Stomach smooth muscle (tissue), 2 donors: Measurements from ENCODE around the gene RNF38.
"Not testable (repeated sequence)": the region's sequence is repeated elsewhere in the genome, so short reads cannot be mapped to it uniquely, and the experiment has no call there.

Source experiments
- H3K27ac ChIP-seq: one replicate; pipeline ENCODE4 v1.7.0; 2013; ENCODE audit warnings: mild to moderate bottlenecking, low read length, inconsistent platforms
- H3K27me3 ChIP-seq, 2 donors: one replicate each; pipeline ENCODE4 v1.7.0; 2013; ENCODE audit warnings: low read length in 2 of 2; ENCODE audit not compliant: insufficient read depth in 2 of 2, control insufficient read depth in 1 of 2
- H3K36me3 ChIP-seq, 2 donors: one replicate each; pipeline ENCODE4 v1.7.0; 2013; ENCODE audit warnings: low read length in 2 of 2; ENCODE audit not compliant: control insufficient read depth in 2 of 2, insufficient read depth in 2 of 2
- H3K4me1 ChIP-seq: one replicate; pipeline ENCODE4 v1.7.0; 2013; ENCODE audit warnings: low read length; ENCODE audit not compliant: control insufficient read depth, insufficient read depth
- H3K4me3 ChIP-seq, 2 donors: one replicate each; pipeline ENCODE4 v1.7.0; 2013; ENCODE audit warnings: low read length in 2 of 2
- H3K9ac ChIP-seq, 2 donors: one replicate each; pipeline ENCODE4 v1.7.0; 2013; ENCODE audit warnings: low read length in 2 of 2, mild to moderate bottlenecking in 1 of 2
- H3K9me3 ChIP-seq, 2 donors: one replicate each; pipeline ENCODE4 v1.7.0; 2013; ENCODE audit warnings: low read length in 2 of 2; ENCODE audit not compliant: control insufficient read depth in 2 of 2
- donor health status: healthy.
- donor health status: Pancreatic carcinoma.

The RNF38 gene

DNA sequence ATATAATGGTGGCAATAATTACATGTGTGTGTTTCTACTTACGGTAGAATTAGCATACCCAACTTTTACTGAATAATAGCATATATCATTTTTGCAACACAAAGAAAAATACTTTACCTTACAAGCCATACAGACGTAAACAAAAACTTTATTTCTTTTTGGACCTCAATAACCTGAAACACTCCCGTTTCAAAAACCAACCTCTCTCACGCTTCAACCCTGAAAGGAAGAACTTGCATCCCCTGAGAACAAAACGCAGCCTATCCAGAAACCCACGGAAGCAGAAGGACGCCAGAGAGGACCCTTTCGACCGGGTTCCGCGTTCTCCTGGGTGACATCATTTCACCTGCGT, at the start of gene RNF38:
TSS of gene RNF38 (minus strand) at position 290 of the 352 bp plus-strand sequence. CDS start at position 129, 161 bp downstream.
- H3K9ac ChIP-seq: peak within 1 kb of the TSS; percentile 84 to 85
- peaks cover 11% of the 10 kb centered on the region for H3K4me1 ChIP-seq
- H3K27ac ChIP-seq: peak within 1 kb of the TSS; percentile 61
- H3K36me3 ChIP-seq: no peaks in the 10 kb centered on the region
- H3K9me3 ChIP-seq: no peaks in the 10 kb centered on the region
- peak within 1 kb of the TSS; percentile 83 to 85 for H3K4me3 ChIP-seq
- H3K27me3 ChIP-seq: no peaks in the 10 kb centered on the region

GRCh38 chr9:36448555-36448954, 48.5 kb upstream of the RNF38 start:
- not testable (repeated sequence) for H3K27ac ChIP-seq, H3K9me3 ChIP-seq, H3K4me3 ChIP-seq, H3K9ac ChIP-seq, H3K4me1 ChIP-seq, H3K36me3 ChIP-seq, H3K27me3 ChIP-seq

DNA sequence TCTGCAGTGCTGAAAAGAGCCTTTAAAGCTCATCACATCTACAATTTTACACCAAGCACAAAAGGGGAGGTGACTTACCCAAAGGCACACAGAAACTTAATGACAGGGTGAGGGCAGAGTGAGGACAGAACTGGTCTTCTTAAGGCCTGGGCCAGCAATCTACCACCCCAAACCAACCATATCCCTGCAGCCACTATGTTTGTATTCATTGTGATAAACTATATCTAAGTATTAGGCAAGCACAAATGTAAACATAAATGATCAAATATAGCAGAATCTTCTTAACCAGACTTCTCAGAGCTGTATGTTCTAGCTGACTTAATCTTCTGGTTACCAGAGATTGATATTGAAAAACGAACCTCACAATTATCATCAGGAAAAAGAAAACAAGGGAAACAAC, 47.9 kb upstream of the RNF38 start:
- H3K9ac ChIP-seq: no peak overlapping the region
- H3K36me3 ChIP-seq: no peaks in the 10 kb centered on the region
- no peak overlapping the region for H3K4me3 ChIP-seq
- H3K27me3 ChIP-seq: no peaks in the 10 kb centered on the region
- no peaks in the 10 kb centered on the region for H3K4me1 ChIP-seq
- H3K27ac ChIP-seq: no peak overlapping the region
- no peaks in the 10 kb centered on the region for H3K9me3 ChIP-seq

DNA sequence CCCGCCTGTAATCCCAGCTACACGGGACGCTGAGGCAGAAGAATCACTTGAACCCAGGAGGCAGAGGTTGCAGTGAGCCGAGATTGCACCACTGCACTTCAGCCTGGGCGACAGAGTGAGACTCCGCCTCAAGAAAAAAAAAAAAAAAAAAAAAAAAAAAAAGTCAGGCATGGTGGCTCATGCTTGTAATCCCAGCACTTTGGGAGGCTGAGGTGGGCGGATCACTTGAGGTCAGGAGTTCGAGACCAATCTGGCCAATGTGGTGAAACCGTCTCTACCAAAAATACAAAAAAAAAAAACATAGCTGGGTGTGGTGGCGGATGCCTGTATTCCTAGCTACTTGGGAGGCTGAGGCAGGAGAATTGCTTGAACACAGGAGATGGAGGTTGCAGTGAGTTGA, 46.6 kb upstream of the RNF38 start:
- H3K4me3 ChIP-seq, H3K9me3 ChIP-seq, H3K36me3 ChIP-seq, H3K4me1 ChIP-seq, H3K9ac ChIP-seq, H3K27me3 ChIP-seq, H3K27ac ChIP-seq: not testable (repeated sequence)

- Histone ChIP-seq H3K27ac (no peak overlapping the region), H3K9me3 (no peaks in the 10 kb centered on the region), H3K9ac (no peak overlapping the region), H3K4me1 (no peaks in the 10 kb centered on the region), H3K27me3 (no peaks in the 10 kb centered on the region), H3K36me3 (no peaks in the 10 kb centered on the region), H3K4me3 (no peak overlapping the region)
Observed at GRCh38 chr9:36445800-36446361, 45.8 kb upstream of the RNF38 start.

DNA sequence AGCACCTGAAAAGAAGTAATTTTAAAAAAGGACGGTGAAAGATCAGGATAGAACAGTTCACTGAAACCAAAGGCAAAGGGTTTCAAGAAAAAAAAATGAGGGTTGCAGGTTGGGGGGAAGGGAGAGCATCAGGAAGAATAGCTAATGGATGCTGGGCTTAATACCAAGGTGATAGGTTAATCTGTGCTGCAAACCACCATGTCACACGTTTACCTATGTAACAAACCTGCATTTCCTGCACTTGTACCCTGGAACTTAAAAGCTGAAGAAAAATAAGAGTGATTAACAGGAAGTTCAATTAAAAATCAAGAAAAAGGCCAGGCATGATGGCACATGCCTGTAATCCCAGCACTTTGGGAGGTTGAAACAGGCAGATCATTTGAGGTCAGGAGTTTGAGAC, 44.1 kb upstream of the RNF38 start:
- Histone ChIP-seq H3K4me3 (no peak overlapping the region), H3K4me1 (no peaks in the 10 kb centered on the region), H3K36me3 (no peaks in the 10 kb centered on the region), H3K27ac (no peak overlapping the region), H3K27me3 (no peaks in the 10 kb centered on the region), H3K9me3 (no peaks in the 10 kb centered on the region), H3K9ac (no peak overlapping the region)

DNA sequence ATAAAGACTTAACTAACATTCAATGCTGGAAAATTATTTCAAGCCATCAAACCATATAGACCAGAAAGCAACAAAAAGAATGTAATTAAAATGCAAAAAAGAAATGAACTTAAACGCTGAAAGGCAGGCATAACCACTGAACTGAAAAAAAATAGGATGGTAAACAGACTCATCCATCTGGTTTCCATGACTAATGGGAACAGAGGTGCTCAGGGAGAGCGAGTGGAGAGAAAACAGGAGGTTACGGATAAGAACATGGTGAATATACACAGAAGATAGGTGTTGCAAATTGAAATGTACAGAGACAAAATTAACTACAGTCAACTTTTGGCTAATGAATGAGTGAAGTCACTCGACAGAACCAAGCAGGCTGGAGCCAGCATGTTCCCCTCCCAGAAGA, 43.5 kb upstream of the RNF38 start:
- H3K9me3 ChIP-seq: no peaks in the 10 kb centered on the region
- H3K4me1 ChIP-seq: no peaks in the 10 kb centered on the region

DNA sequence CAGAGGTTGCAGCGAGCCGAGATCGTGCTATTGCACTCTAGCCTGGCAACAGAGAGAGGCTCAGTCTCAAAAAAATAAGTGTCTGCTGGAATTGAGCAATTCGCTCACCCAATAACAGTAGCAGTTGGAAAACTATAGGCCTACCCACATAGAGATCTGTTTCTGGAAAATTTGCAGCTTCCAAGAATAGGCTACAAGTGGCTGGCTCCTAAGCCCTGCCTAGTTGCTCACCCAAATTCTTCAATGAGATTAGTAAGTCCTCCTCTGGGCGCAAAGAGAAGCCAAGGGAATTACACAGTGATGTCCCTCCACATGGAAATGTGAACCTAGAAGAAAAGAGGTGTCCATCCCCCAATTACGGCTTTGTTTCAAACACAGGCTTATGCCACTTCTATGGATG, 42.6 kb upstream of the RNF38 start:
- H3K36me3 ChIP-seq: no peaks in the 10 kb centered on the region
- H3K9me3 ChIP-seq: no peaks in the 10 kb centered on the region
- H3K9ac ChIP-seq: no peak overlapping the region
- H3K27ac ChIP-seq: no peak overlapping the region
- H3K27me3 ChIP-seq: no peaks in the 10 kb centered on the region
- H3K4me3 ChIP-seq: no peak overlapping the region
- no peaks in the 10 kb centered on the region for H3K4me1 ChIP-seq

More for the DNA sequence above, 43.5 kb upstream of the RNF38 start:
- Histone ChIP-seq H3K4me3 (no peak overlapping the region), H3K36me3 (no peaks in the 10 kb centered on the region), H3K27me3 (no peaks in the 10 kb centered on the region), H3K9ac (no peak overlapping the region), H3K27ac (no peak overlapping the region)

GRCh38 chr9:36441966-36442365, 41.9 kb upstream of the RNF38 start:
- Histone ChIP-seq H3K27me3 (no peaks in the 10 kb centered on the region), H3K9ac (no peak overlapping the region), H3K36me3 (no peaks in the 10 kb centered on the region), H3K9me3 (no peaks in the 10 kb centered on the region), H3K4me3 (no peak overlapping the region), H3K27ac (no peak overlapping the region), H3K4me1 (no peaks in the 10 kb centered on the region)

DNA sequence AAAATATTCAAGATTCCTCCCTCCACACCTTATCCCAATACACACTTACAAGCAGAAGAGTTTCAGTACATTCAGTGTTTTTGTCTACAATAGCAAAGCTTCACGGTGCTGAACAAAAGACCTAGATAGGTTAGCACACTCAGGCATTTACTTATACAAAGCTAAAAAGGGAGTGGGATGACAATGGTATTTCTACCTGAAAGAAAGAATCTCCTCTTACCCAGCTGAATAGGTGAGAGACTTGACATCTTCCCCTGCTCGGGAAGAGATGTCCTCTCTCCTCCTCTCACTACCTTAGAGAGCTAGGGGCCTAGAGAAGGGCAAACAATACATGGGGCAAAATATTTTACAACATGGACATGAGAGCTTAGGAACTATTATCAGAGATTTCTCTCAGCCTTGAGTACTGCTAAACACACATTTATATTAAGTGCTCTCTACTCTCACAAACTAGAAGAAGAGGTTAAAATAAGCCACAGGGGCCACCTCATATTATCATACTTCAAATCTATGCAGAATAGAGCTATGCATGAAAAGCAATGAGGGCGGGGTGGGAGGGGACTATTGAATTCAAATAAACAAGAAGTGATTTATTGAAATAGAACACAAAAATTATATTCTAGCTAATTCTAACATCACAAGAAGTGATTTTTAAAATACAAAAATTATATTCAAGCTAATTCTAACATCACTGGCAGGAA, 38.6 kb upstream of the RNF38 start:
- H3K9ac ChIP-seq: no peak overlapping the region
- H3K9me3 ChIP-seq: no peaks in the 10 kb centered on the region
- H3K27me3 ChIP-seq: no peaks in the 10 kb centered on the region
- H3K27ac ChIP-seq: no peak overlapping the region
- no peaks in the 10 kb centered on the region for H3K36me3 ChIP-seq
- no peaks in the 10 kb centered on the region for H3K4me1 ChIP-seq
- H3K4me3 ChIP-seq: no peak overlapping the region

GRCh38 chr9:36437790-36438189, 37.7 kb upstream of the RNF38 start:
- H3K27ac ChIP-seq: no peak overlapping the region
- no peaks in the 10 kb centered on the region for H3K36me3 ChIP-seq
- no peak overlapping the region for H3K9ac ChIP-seq
- H3K27me3 ChIP-seq: no peaks in the 10 kb centered on the region
- H3K4me3 ChIP-seq: no peak overlapping the region
- no peaks in the 10 kb centered on the region for H3K9me3 ChIP-seq
- H3K4me1 ChIP-seq: no peaks in the 10 kb centered on the region
